ENCODE measurements around the gene ZNF45.
A peak's percentile ranks its signal among the peaks of the same experiment; 100 is the strongest.
"Not testable (repeated sequence)": the region's sequence is repeated elsewhere in the genome, so short reads cannot be mapped to it uniquely, and the experiment has no call there.

Gene ZNF45

DNA sequence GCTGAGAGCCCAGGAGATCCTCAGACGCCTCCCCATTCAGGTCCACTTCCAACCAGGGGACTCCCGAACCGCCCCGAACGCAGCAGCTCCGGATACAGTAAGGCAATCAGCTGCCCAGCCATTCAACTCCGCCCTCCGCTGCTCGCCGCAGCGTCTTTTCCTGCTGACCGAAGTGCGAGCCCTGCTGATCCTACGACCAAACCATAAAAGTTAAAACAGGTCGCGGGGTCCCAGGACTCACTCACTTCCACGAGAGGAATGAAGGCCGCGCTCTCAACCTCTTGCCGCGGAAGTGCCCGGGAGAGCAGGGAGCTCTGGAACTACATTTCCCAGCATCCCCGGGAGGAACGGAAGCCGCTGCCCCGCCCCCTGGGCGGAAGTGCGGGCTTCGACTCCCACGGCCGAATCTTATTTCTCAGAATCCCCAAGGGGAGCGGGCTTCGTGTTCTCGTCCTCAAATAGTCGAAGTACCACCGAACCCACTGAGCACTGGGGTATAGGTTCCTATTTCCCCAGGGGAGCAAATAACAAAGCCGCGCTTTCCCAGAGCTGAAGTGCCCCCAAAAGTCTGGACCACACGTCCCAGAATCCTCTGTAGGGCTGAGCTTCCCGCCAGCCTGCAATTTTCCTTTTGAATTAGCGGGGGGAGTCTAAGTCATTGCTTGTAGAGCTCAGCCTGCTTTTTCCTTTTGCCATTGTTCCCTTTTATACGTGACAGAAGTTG lies at the start of gene ZNF45:
Gene ZNF45, minus strand, starts transcription at position 298 of the 724 bp plus-strand sequence. CDS start 13,097 bp downstream, outside the sequence.
- peak; percentile 81 for DNase-seq

GRCh38 chr19:43984687-43985000 lies 49.6 kb upstream of the ZNF45 start:
- DNase-seq: no peak

DNA sequence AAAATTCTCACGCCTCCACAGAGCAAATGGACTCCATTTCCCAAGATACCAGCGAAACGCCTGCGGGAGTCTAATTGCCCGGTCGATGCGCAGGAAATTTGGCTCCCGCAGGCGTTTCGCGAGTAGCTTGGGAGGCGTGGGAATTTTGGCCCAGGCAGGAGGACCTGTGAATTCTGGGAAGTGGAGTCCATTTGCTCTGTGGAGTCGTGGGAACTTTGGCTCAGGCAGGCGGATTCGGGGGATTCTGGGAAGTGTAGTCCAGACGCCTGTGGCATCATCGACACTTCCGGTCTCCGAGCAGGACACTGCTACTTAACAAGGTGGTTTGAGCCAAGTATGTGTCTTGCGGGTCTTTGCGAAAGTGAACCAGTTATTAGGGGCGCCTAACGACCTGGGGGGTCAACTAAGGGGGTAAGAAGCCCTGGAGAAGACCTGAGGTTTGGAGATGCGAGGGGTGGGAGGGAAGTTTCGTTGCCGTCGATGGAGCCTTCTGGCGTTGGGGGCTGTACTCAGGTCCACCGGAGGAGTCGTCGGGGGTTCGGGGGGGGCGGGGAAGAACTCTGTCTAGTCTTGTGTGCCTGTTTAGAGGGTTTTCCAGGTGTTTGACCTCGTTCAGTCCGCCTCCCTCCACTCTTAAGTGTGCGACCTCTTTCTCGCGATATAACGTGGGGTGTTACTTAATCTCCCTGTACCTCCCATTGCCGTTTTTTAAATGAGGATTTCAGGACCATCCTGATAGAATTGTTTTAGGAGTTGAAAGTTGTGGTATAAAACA lies 49.0 kb upstream of the ZNF45 start, which contains the start of gene ZNF155:
Gene ZNF155, plus strand, starts transcription at position 277 of the 775 bp plus-strand sequence. CDS start 4,356 bp downstream, outside the sequence.
- DNase-seq: peak; percentile 54

- DNase-seq: no peak
These were observed 48.4 kb upstream of the ZNF45 start for GRCh38 chr19:43983544-43983911.

GRCh38 chr19:43976732-43977131 lies 41.6 kb upstream of the ZNF45 start:
- no peak for DNase-seq

GRCh38 chr19:43966079-43966694 lies 31.1 kb upstream of the ZNF45 start:
- no peak for DNase-seq

- no peak for DNase-seq
These were observed 25.3 kb upstream of the ZNF45 start for GRCh38 chr19:43960411-43960810.

DNA sequence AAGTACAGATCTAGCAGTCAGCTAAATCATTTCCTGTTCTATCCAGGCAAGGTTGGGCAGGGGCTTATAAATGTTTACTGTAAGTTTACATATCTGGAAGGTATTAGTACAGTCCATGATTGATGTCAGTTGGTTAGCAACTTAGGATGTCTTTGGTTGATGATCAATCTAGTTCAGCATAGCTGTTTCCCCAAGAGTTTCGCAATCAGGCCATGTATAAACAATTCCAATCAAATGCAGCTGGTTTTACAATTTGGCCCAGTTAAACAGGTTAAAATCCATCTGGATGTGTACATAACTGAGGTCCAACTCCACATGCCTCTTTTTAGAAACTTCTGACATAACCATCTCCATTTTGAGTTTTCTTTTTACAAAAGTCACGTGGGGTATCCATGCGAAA lies 22.8 kb upstream of the ZNF45 start:
- DNase-seq: no peak

DNA sequence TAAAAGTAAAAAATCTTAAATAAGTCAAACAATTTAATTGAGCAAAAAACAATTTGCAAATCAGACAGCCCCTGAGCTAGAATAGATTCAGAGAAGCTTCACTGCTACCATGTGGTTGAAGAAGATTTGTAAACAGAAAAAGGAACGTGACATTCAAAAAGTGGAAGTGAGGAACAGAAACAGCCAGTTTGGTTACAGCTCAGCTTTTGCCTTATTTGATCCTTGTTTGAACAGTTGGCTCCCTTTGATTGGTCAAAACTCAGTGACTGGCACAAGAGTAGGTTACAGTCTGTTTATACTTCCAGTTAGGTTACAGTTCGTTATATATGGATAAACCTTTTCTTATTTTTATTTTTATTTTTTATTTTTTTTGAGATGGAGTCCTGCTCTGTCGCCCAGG lies 21.7 kb upstream of the ZNF45 start:
- no peak for DNase-seq

DNA sequence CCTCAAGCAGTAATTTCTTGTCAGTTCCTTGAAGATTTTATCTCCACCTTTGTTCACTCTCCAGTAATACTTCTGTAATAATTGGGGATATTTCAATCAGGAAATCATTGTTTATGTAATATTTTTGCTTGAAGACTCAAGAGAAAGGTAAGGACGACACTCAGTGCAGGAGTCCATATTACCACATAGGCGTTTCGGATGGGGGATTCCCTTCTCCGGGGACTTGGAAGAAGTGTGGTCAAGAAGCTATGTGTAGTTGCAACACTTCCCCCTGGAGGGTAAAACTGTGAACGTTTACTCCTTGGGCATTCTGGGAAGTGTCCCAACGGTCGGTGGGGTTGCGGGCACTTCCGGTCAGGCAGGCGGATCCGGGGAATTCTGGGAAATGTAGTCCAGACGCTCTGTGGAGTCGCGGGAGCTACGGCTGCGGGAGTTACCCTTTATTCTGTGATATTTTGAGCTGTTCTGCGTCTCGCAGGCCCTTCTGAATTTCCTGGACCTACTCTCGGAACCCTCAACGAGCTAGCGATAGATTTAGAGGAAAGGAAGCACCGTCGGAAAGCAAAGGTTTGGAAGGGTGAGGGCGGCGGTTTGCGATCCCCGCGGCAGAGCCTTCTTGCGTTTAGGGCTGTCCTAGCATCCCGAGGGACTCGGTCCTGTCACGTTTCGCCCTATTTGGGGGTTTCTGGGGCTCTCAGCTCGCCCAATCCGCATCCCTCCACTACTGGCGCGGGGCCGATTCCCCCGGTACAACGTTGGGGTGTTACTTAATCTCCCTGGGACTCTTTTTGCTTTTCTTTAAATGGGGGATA lies 16.0 kb upstream of the ZNF45 start, which contains the start of gene ZNF221:
Gene ZNF221, plus strand, starts transcription at position 395 of the 812 bp plus-strand sequence. CDS start 11,499 bp downstream, outside the sequence.
- DNase-seq: peak; percentile 24

DNA sequence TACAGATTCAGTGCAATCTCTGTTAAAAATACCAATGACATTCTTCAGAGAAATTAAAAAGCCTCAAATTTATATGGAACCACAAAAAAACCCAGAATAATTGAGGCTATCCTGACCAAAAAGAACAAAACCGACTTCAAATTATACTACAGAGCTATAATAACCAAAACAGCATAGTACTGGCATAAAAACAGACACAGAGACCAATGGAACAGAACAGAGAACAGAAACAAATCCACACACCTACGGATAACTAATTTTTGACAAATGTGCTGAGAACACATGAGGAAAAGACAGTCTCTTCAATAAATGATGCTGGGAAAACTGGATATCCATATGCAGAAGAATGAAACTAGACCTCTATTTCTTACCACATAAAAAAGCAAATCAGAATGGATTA lies 14.7 kb upstream of the ZNF45 start:
- not testable (repeated sequence) for DNase-seq

DNA sequence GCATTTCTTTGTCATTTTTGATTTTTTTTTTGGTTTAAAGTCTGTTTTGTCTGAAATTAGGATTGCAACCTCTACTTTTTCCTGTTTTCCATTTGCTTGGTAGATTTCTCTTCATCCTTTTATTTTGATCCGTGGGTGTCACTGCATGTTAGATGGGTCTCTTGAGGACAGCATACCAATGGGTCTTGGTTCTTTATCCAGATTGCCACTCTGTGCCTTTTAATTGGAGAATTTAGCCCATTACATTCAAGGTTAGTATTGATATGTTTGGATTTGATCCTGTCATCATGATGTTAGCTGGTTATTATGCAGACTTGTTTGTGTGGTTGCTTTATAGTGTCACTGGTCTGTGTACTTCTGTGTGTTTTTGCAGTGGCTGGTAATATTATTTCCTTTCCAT lies 12.3 kb upstream of the ZNF45 start:
- DNase-seq: not testable (repeated sequence)

- DNase-seq: no peak
These were observed 6.1 kb upstream of the ZNF45 start for GRCh38 chr19:43941209-43941608.

DNA sequence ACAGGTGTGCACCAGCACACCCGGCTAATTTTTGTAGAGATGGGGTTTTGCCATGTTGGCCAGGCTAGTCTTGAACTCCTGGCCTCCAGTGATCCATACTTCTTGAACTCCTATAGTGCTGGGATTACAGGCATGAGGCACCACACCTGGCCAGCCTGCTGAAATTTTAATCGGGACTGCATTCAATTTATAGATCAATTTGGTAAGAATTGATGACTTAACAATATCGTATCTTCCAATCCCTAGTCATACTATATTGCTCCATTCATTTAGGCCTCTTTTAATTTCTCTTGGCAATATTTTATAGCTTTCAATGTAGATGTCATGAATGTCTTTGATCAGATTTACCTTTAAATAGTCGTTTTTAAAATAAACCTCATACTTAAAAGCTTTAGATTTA lies 5.6 kb upstream of the ZNF45 start:
- no peak for DNase-seq

DNA sequence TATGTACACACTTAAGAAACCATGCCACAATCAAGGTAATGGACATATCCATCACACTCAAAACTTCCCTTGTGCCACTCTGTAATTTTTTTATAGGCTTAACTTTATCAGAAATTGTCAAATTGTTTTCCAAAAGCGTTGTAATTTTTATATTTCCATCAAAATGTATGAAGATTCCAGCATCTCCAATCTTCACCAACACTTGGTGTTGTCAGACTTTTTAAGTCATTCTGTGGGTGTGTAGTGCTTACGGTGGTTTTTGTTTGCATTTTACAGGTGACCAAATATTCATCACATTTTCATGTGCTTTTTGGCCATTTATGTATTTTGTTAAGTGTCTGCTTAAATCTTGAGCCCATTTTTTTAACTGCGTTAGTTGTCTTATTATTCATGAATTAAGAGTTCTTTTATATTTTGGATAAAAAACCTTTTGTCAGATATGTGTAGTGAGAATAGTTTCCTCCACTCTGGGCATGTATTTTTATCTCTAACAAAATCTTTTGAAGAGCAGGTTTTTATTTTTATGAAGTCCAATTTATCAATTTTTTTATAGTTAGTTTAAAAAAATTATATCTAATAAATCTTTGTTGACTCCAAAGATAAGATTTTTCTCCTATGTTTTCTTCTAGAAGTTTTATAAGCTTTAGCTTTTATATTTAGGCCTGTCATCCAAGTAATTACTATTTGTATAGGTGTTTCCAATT lies 4.6 kb upstream of the ZNF45 start:
- no peak for DNase-seq

GRCh38 chr19:43936188-43936587 lies 1.1 kb upstream of the ZNF45 start:
- no peak for DNase-seq

GRCh38 chr19:43934055-43934984 lies 762 bp downstream of the ZNF45 start:
- no peak for DNase-seq

- DNase-seq: no peak
These were observed 6.3 kb downstream of the ZNF45 start for GRCh38 chr19:43928820-43929219.

GRCh38 chr19:43923875-43924274 lies 11.2 kb downstream of the ZNF45 start:
- DNase-seq: no peak

GRCh38 chr19:43914051-43914450 lies 21.0 kb downstream of the ZNF45 start:
- DNase-seq: no peak

DNA sequence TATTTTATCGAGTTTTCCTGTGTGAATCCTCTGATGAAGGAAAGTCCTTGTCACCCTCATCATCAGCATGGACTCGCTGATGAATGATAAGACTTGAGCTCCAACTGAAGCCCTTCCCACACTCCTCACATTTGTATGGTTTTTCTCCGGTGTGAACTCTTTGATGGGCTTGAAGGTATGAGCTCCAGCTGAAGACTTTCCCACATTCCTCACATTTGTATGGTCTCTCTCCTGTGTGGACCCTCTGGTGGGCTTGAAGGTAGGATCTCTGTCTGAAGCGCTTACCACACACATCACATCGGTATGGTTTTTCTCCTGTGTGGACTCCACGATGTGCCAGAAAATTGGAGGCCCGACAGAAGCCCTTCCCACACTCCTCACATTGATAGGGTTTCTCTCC lies 21.7 kb downstream of the ZNF45 start:
- no peak for DNase-seq

All from activated CD4-positive, alpha-beta T cell treated with anti-CD3 and anti-CD28 coated beads, Interleukin-2, amount 50 U/mL, for 1 hour (primary cell).